NT2/D1 (cell line): ENCODE data around the gene SYNPR.

Experiments
- YY1 ChIP-seq: IDR thresholded peaks from 2 replicates; pipeline ENCODE4 v1.6.1; 2011; ENCODE audit not compliant: insufficient read length, insufficient read depth
- ZNF274 ChIP-seq: IDR thresholded peaks from 2 replicates; pipeline ENCODE4 v1.6.1; 2011; ENCODE audit warnings: mild to moderate bottlenecking, low read depth, low read length

GRCh38 chr3:63532521-63532920, 254.4 kb downstream of the SYNPR start:
- TF ChIP-seq ZNF274 (no peak), YY1 (no peak)
